Measurements from ENCODE around the gene ZNF366.

The ZNF366 gene

GRCh38 chr5:72415616-72416325, 91.4 kb downstream of the ZNF366 start:
- no peak overlapping the region for H3K4me3 ChIP-seq (ENCODE audit: low read depth, low read length)
- TF ChIP-seq CTCF (IDR thresholded peaks at IDR 0.05; ENCODE audit: low read depth, low read length, missing control alignments): no peak
- DNase-seq (ENCODE audit: low read depth): no peak

- H3K4me3 ChIP-seq (ENCODE audit: low read depth, low read length): no peak overlapping the region
- DNase-seq (ENCODE audit: low read depth): no peak
- TF ChIP-seq CTCF (IDR thresholded peaks at IDR 0.05; ENCODE audit: low read depth, low read length, missing control alignments): peak; percentile 2
These were observed 94.7 kb downstream of the ZNF366 start for GRCh38 chr5:72412283-72413055.

GRCh38 chr5:72410688-72411295, 96.4 kb downstream of the ZNF366 start:
- no peak overlapping the region for H3K4me3 ChIP-seq (ENCODE audit: low read depth, low read length)
- TF ChIP-seq CTCF (IDR thresholded peaks at IDR 0.05; ENCODE audit: low read depth, low read length, missing control alignments): no peak
- no peak for DNase-seq (ENCODE audit: low read depth)

- no peak for TF ChIP-seq CTCF (IDR thresholded peaks at IDR 0.05; ENCODE audit: low read depth, low read length, missing control alignments)
- no peak for DNase-seq (ENCODE audit: low read depth)
- H3K4me3 ChIP-seq (ENCODE audit: low read depth, low read length): no peak overlapping the region
These were observed 98.6 kb downstream of the ZNF366 start for GRCh38 chr5:72408603-72409002.

- DNase-seq (ENCODE audit: low read depth): no peak
- no peak overlapping the region for H3K4me3 ChIP-seq (ENCODE audit: low read depth, low read length)
- TF ChIP-seq CTCF (IDR thresholded peaks at IDR 0.05; ENCODE audit: low read depth, low read length, missing control alignments): no peak
These were observed 99.1 kb downstream of the ZNF366 start for GRCh38 chr5:72408127-72408526.

GRCh38 chr5:72407541-72407940, 99.7 kb downstream of the ZNF366 start:
- DNase-seq (ENCODE audit: low read depth): no peak
- H3K4me3 ChIP-seq (ENCODE audit: low read depth, low read length): no peak overlapping the region
- TF ChIP-seq CTCF (IDR thresholded peaks at IDR 0.05; ENCODE audit: low read depth, low read length, missing control alignments): no peak
